HFFc6 (cell line): Measurements from ENCODE around the gene DNER. TPM values are rescaled to one million over a fixed set of nuclear protein-coding genes. Genes with fewer than 3 reads are reported as not detected.

Experiments
- DNase-seq: peaks from one replicate; pipeline ENCODE4 v3.0.0-alpha.2; 2018
- H3K27ac Mint-ChIP-seq: 2 replicates; pipeline ENCODE4 v1.8.0; 2020; ENCODE audit warnings: mild to moderate bottlenecking, mixed read lengths
- H3K27me3 Mint-ChIP-seq: 2 replicates; pipeline ENCODE4 v1.8.0; 2021; ENCODE audit warnings: mild to moderate bottlenecking, moderate library complexity, mixed read lengths; ENCODE audit not compliant: insufficient read depth
- H3K36me3 Mint-ChIP-seq: 2 replicates; pipeline ENCODE4 v1.8.0; 2021; ENCODE audit warnings: low read depth, mixed read lengths
- H3K4me1 Mint-ChIP-seq: 2 replicates; pipeline ENCODE4 v1.8.0; 2020; ENCODE audit warnings: low read depth, mixed read lengths
- H3K4me3 Mint-ChIP-seq: 2 replicates; pipeline ENCODE4 v1.8.0; 2020; ENCODE audit warnings: mild to moderate bottlenecking, moderate library complexity, mixed read lengths
- H3K9me3 Mint-ChIP-seq: 2 replicates; pipeline ENCODE4 v1.8.0; 2020; ENCODE audit warnings: mild to moderate bottlenecking, mixed read lengths
- CTCF ChIP-seq: fragments of 200-600 bp; sonication (generic); IDR thresholded peaks from 2 replicates; pipeline ENCODE4 v1.5.0; 2021; ENCODE audit warnings: antibody characterized with exemption, mild to moderate bottlenecking
- total RNA-seq, 6 experiments: library from RNA; stranded (reverse); fragmentation: NEBNext Ultra II Directional; extraction: Animal tissue kit (Norgen Biotek cat#: 25700); gene quantifications; 2 replicates in 1 of 6; 3 replicates in 5 of 6; pipeline ENCODE4 v1.2.3, GENCODE V29; 2021

Gene DNER
- total RNA-seq, 6 experiments from 2014 or later: 0.07 to 3.8 (median 2.7) TPM

DNA sequence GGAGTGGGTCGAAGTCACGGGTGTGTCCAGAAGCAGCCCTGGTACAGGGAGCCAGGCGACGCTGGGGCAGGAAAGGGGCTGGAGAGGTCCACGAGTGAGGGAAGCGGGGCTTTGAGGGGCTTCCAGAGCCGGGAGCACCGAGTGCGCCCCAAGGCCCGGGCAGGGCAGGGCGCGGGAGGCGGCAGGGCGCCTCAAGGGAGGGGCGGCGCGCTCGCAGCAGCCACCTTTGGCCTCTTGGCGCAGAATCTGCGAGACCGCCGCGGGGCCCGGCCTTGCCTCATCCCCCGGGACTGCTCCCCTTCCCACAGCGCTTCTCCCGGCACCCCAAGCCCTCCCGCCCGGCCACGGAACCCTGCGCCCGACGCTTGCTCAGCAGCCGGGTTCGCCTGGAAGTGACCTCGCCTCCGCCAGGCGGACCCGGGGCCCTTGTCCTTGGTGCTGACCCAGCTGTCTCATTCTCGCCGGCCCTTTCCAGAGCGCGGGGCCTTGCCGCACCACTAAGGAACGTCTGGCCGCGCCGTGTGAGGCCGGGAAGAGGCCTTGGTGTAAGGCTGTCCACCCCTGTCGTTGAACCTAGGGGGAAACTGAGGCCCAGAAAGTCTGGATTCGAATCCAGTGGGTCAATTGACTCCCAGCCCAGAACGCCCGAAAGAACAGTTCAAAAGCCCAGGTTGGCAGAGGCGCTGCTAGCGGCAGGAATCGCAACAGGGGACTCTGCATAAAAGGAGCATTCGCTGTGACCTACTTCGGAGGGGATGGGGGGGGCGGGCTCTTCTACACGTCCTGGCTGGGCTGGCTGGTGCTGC, 584 bp upstream of the DNER start:
- Mint-ChIP-seq H3K4me3 (peak overlapping the region; percentile 53), H3K36me3 (no peaks in the 10 kb centered on the region)
- TF ChIP-seq CTCF: peak; percentile 32

GRCh38 chr2:229713371-229714079, 830 bp downstream of the DNER start:
- peak; percentile 18; the same call in 1 of the 2 replicates for TF ChIP-seq CTCF
- Mint-ChIP-seq H3K36me3 (no peaks in the 10 kb centered on the region), H3K9me3 (no peaks in the 10 kb centered on the region), H3K4me1 (no peaks in the 10 kb centered on the region), H3K27me3 (peaks cover 28% of the 10 kb centered on the region), H3K4me3 (peak overlapping the region; percentile 60; the same call in 1 of the 2 replicates), H3K27ac (no peak overlapping the region)
- DNase-seq: no peak

More for the DNA sequence above, 584 bp upstream of the DNER start:
- peaks cover 28% of the 10 kb centered on the region for H3K27me3 Mint-ChIP-seq
- no peaks in the 10 kb centered on the region for H3K9me3 Mint-ChIP-seq
- H3K27ac Mint-ChIP-seq: no peak overlapping the region
- H3K4me1 Mint-ChIP-seq: no peaks in the 10 kb centered on the region
- peak; percentile 25 for DNase-seq

GRCh38 chr2:229712136-229712535, 2.2 kb downstream of the DNER start:
- Mint-ChIP-seq H3K9me3 (no peaks in the 10 kb centered on the region), H3K4me3 (no peak overlapping the region), H3K27me3 (peaks cover 36% of the 10 kb centered on the region), H3K36me3 (no peaks in the 10 kb centered on the region), H3K27ac (no peak overlapping the region), H3K4me1 (no peaks in the 10 kb centered on the region)
- TF ChIP-seq CTCF: peak; percentile 55
- peak; percentile 15 for DNase-seq

DNA sequence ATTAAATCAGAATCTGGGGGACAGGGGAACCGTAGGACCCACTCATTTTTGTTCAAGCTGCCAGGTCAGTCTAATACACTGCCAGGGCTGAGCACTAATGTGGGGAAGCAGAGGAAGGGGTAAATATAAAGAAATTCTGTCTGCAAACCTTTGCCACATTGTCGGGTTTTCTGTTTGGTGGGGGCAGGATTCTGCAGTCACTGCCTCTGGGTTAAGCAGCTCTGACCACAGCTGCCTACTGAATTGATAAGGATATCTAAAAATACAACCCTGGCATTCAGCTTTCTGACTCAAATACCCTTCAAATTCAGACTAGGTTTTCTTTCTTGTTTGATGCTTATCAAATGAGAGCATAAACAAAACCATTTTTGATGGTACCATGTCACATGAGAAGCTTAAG, 6.0 kb downstream of the DNER start:
- no peaks in the 10 kb centered on the region for H3K9me3 Mint-ChIP-seq
- TF ChIP-seq CTCF: no peak
- H3K27me3 Mint-ChIP-seq: peaks cover 32% of the 10 kb centered on the region
- H3K4me3 Mint-ChIP-seq: no peak overlapping the region
- DNase-seq: no peak
- no peaks in the 10 kb centered on the region for H3K36me3 Mint-ChIP-seq
- H3K4me1 Mint-ChIP-seq: no peaks in the 10 kb centered on the region
- H3K27ac Mint-ChIP-seq: no peak overlapping the region

- H3K4me3 Mint-ChIP-seq: no peak overlapping the region
- no peak for TF ChIP-seq CTCF
- DNase-seq: no peak
- H3K27me3 Mint-ChIP-seq: peaks cover 13% of the 10 kb centered on the region
- H3K36me3 Mint-ChIP-seq: no peaks in the 10 kb centered on the region
- no peaks in the 10 kb centered on the region for H3K4me1 Mint-ChIP-seq
- H3K9me3 Mint-ChIP-seq: no peaks in the 10 kb centered on the region
- no peak overlapping the region for H3K27ac Mint-ChIP-seq
These were observed 10.3 kb downstream of the DNER start for GRCh38 chr2:229703909-229704630.
